ENCODE measurements around the gene RAB23. TPM values are rescaled to one million over a fixed set of nuclear protein-coding genes. Genes with fewer than 3 reads are reported as not detected.

RAB23 gene
- total RNA-seq, 1 experiment from 2014 or later = 11.7 TPM

- no peaks in the 10 kb centered on the region for H3K4me1 ChIP-seq (ENCODE audit: control insufficient read depth in 1 of 2, insufficient read depth in 2 of 2, low read length in 2 of 2)
- H4K20me1 ChIP-seq (ENCODE audit: insufficient read depth) = no peaks in the 10 kb centered on the region
- H3K4me2 ChIP-seq (ENCODE audit: low read length) = no peak overlapping the region
- H3K36me3 ChIP-seq (ENCODE audit: control insufficient read depth in 1 of 2, insufficient read depth in 2 of 2, low read length in 2 of 2) = no peaks in the 10 kb centered on the region
- no peaks in the 10 kb centered on the region; the same call in 1 of the 2 replicates for H3K9me2 ChIP-seq (ENCODE audit: insufficient read depth)
- no peak overlapping the region for H3K27ac ChIP-seq (ENCODE audit: low read depth, low read length)
- H3K27me3 ChIP-seq (ENCODE audit: insufficient read depth, low read length) = no peaks in the 10 kb centered on the region
- ChIA-PET RAD21 (ENCODE audit: low non-redundant PET in 1 of 2, low total read pairs in 2 of 2, uncharacterized antibody in 2 of 2, unreplicated experiment in 2 of 2) (no interaction called here), POLR2A (no interaction called here), CTCF (no interaction called here)
- H3K9ac ChIP-seq (ENCODE audit: low read length) = no peak overlapping the region
- no peaks in the 10 kb centered on the region for H3K79me2 ChIP-seq (ENCODE audit: insufficient read depth, low read length)
- TF ChIP-seq SRF (IDR thresholded peaks at IDR 0.05; ENCODE audit: low read depth) = no peak
- no peak for TF ChIP-seq ATF3 (IDR thresholded peaks at IDR 0.05)
- TF ChIP-seq ELF1 (IDR thresholded peaks at IDR 0.05; ENCODE audit: borderline replicate concordance, low read depth) = no peak
- TF ChIP-seq POLR2A (IDR thresholded peaks at IDR 0.05; ENCODE audit: borderline replicate concordance, extremely low read depth, insufficient read depth, insufficient read length) = no peak
- no peak for TF ChIP-seq FOSL1 (IDR thresholded peaks at IDR 0.05; ENCODE audit: low read depth)
- no peak for TF ChIP-seq SP1 (IDR thresholded peaks at IDR 0.05; ENCODE audit: low read depth)
- no peak for TF ChIP-seq YY1 (IDR thresholded peaks at IDR 0.05; ENCODE audit: extremely low read depth, insufficient replicate concordance, low read depth, low read length)
- TF ChIP-seq REST (IDR thresholded peaks at IDR 0.05; ENCODE audit: low read depth) = no peak
- no peak for TF ChIP-seq MAX (IDR thresholded peaks at IDR 0.05)
- TF ChIP-seq ZBTB33 (IDR thresholded peaks at IDR 0.05; ENCODE audit: extremely low read depth, insufficient replicate concordance, low read length) = no peak
- no peak for TF ChIP-seq POLR2AphosphoS5 (IDR thresholded peaks at IDR 0.05; ENCODE audit: low read depth, low read length)
- TF ChIP-seq EZH2 (IDR thresholded peaks at IDR 0.05) = no peak
- no peak for TF ChIP-seq ZFX (IDR thresholded peaks at IDR 0.05)
- no peak for TF ChIP-seq EGR1 (IDR thresholded peaks at IDR 0.05; ENCODE audit: low read depth)
- TF ChIP-seq EZH2phosphoT487 (IDR thresholded peaks at IDR 0.05; ENCODE audit: borderline replicate concordance) = no peak
- TF ChIP-seq JUND (IDR thresholded peaks at IDR 0.05) = no peak
- TF ChIP-seq CBX3 (IDR thresholded peaks at IDR 0.05; ENCODE audit: low read depth) = no peak
- no peak for DNase-seq (ENCODE audit: low read depth, low spot score)
- H3K4me3 ChIP-seq (replicated peaks in 1 of 2; ENCODE audit: low read depth in 1 of 2, low read length in 2 of 2) = no peak overlapping the region
- no peak overlapping the region for H2AFZ ChIP-seq (ENCODE audit: low read depth, low read length, poor library complexity, severe bottlenecking)
- no TSS peak for BruUV-seq (replicated peaks)
- intact Hi-C loops (cut with micrococcal nuclease) = no loop called here
- no peak for ATAC-seq
- no peaks in the 10 kb centered on the region for H3K9me3 ChIP-seq (ENCODE audit: control insufficient read depth in 1 of 2, insufficient read depth in 1 of 2, low read depth in 1 of 2, low read length in 2 of 2)
Measured at GRCh38 chr6:57261926-57262325, 39.8 kb upstream of the RAB23 start.

Data from HCT116 (cell line).